Activated CD8-positive, alpha-beta T cell treated with anti-CD3 and anti-CD28 coated beads, Interleukin-2, amount 10 ng/mL, durations not matched to agents 7 days and 5 days (primary cell): Measurements from ENCODE around the gene SRP14. TPM values are rescaled to one million over a fixed set of nuclear protein-coding genes. Genes with fewer than 3 reads are reported as not detected.
"Not testable (repeated sequence)": the region's sequence is repeated elsewhere in the genome, so short reads cannot be mapped to it uniquely, and the experiment has no call there.

ENCODE experiments used
- ATAC-seq: fragments of 150-1000 bp; cut with Tn5 transposase; one replicate; pipeline ENCODE4 v1.10.0; 2021; ENCODE audit warnings: moderate library complexity
- CTCF ChIA-PET: fragments of 350-600 bp; sonication (Branson Sonifier 250); formaldehyde crosslinking; loops from one replicate; lab custom pipeline; 2021; ENCODE audit warnings: antibody characterized with exemption; lab: Charles Lee
- POLR2A ChIA-PET: fragments of 350-600 bp; sonication (Branson Sonifier 250); formaldehyde crosslinking; loops from one replicate; lab custom pipeline; 2021; ENCODE audit warnings: antibody characterized with exemption; lab: Charles Lee
- DNase-seq: peaks from one replicate; pipeline ENCODE4 v3.0.0-alpha.2; 2020
- H3K27ac Mint-ChIP-seq: one replicate; pipeline ENCODE4 v1.8.0; 2021; ENCODE audit warnings: mild to moderate bottlenecking, mixed read lengths
- H3K27me3 Mint-ChIP-seq: one replicate; pipeline ENCODE4 v1.8.0; 2021; ENCODE audit warnings: low read depth, mixed read lengths
- H3K36me3 Mint-ChIP-seq: one replicate; pipeline ENCODE4 v1.8.0; 2021; ENCODE audit warnings: low read depth, mixed read lengths
- H3K4me1 Mint-ChIP-seq: one replicate; pipeline ENCODE4 v1.8.0; 2021; ENCODE audit warnings: low read depth, mixed read lengths
- H3K4me3 Mint-ChIP-seq: one replicate; pipeline ENCODE4 v1.8.0; 2021; ENCODE audit warnings: mild to moderate bottlenecking, mixed read lengths
- H3K9me3 Mint-ChIP-seq: one replicate; pipeline ENCODE4 v1.8.0; 2022; ENCODE audit warnings: mixed read lengths; ENCODE audit not compliant: insufficient read depth
- total RNA-seq, 2 experiments: library from RNA; stranded (reverse); gene quantifications; one replicate each; pipeline ENCODE4 v1.2.3, GENCODE V29; 2021

SRP14 gene
- total RNA-seq, 2 experiments from 2014 or later: 178 to 182 TPM

- Mint-ChIP-seq H3K27ac (no peak overlapping the region), H3K9me3 (no peaks in the 10 kb centered on the region), H3K36me3 (no peaks in the 10 kb centered on the region), H3K27me3 (peaks cover 32% of the 10 kb centered on the region), H3K4me3 (no peak overlapping the region), H3K4me1 (peaks cover 35% of the 10 kb centered on the region)
- DNase-seq (no peak), ATAC-seq (no peak)
- CTCF ChIA-PET: interaction anchor here (0.7 to 4.8 kb wide), 7 partner anchors 11 to 45 kb away, joined by 3 to 20 read pairs (median 5); no protein-coding TSS in a partner anchor
- POLR2A ChIA-PET: interaction anchor here (1.0 kb wide), 1 partner anchor 20 kb away, joined by 4 read pairs; no protein-coding TSS in a partner anchor
Measured at GRCh38 chr15:40079456-40079855, 40.5 kb upstream of the SRP14 start.

DNA sequence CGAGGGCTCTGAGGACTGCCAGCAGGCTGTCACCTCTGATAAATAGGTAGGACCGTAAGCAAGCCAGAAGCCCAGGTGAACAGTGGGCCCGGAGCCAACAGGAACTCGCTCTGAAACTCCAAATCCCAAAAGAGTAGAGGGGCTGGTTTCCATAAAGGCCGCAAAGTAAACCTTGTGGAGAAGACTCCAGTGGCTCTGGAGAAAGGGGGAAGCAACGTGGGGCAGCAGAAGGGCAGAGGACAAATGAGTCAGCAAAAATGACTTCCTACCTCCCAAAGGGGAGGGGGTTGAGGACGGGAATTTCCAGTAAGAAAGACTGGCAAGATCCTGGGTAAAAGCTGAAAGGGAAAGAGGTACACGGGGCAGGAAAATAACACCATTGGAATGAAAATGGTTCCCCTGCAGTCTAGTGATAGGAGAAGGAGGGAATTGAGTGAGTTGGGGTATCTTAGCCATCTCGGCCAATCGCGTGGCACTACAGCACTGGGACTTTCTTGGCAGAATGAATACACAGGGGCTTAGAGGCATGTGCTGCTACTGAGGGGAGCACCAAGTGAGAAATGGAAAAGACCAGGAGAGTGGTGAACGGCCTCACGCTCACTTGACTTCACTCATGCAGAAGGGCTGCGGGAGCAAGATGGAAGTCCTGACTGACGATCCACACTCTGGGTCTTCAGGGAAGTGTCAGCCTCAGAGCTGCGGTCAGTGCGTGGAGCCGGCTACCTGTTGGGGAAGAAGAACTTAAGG lies 36.5 kb upstream of the SRP14 start:
- H3K27ac Mint-ChIP-seq: no peak overlapping the region
- ChIA-PET CTCF (interaction anchor here (4.8 kb wide), 1 partner anchor 29 kb away, joined by 20 read pairs; no protein-coding TSS in a partner anchor), POLR2A (no interaction called here)
- no peak for DNase-seq
- H3K27me3 Mint-ChIP-seq: peaks cover 10% of the 10 kb centered on the region
- H3K9me3 Mint-ChIP-seq: no peaks in the 10 kb centered on the region
- no peaks in the 10 kb centered on the region for H3K36me3 Mint-ChIP-seq
- H3K4me3 Mint-ChIP-seq: no peak overlapping the region
- H3K4me1 Mint-ChIP-seq: peaks cover 20% of the 10 kb centered on the region
- ATAC-seq: no peak

DNA sequence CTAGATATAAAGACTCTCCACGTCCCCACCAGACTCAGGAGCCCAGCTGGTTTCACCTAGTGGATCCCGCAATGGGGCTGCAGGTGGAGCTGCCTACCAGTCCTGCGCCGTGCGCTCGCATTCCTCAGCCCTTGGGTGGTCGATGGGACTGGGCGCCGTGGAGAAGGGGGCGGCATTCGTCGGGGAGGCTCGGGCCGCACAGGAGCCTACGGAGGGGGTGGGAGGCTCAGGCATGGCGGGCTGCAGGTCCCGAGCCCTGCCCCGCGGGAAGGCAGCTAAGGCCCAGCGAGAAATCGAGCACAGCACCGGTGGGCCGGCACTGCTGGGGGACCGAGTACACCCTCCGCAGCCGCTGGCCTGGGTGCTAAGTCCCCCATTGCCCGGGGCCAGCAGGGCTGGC lies 35.7 kb upstream of the SRP14 start:
- not testable (repeated sequence) for H3K27ac Mint-ChIP-seq, H3K27me3 Mint-ChIP-seq, ATAC-seq, DNase-seq, H3K4me3 Mint-ChIP-seq, H3K9me3 Mint-ChIP-seq, H3K36me3 Mint-ChIP-seq
- CTCF ChIA-PET: interaction anchor here (1.4 to 1.5 kb wide), 3 partner anchors 23 to 32 kb away, joined by 5 to 13 read pairs (median 10); no protein-coding TSS in a partner anchor
- POLR2A ChIA-PET: interaction anchor here (1.3 kb wide), 1 partner anchor 33 kb away, joined by 6 read pairs; no protein-coding TSS in a partner anchor
- peaks cover 20% of the 10 kb centered on the region for H3K4me1 Mint-ChIP-seq

DNA sequence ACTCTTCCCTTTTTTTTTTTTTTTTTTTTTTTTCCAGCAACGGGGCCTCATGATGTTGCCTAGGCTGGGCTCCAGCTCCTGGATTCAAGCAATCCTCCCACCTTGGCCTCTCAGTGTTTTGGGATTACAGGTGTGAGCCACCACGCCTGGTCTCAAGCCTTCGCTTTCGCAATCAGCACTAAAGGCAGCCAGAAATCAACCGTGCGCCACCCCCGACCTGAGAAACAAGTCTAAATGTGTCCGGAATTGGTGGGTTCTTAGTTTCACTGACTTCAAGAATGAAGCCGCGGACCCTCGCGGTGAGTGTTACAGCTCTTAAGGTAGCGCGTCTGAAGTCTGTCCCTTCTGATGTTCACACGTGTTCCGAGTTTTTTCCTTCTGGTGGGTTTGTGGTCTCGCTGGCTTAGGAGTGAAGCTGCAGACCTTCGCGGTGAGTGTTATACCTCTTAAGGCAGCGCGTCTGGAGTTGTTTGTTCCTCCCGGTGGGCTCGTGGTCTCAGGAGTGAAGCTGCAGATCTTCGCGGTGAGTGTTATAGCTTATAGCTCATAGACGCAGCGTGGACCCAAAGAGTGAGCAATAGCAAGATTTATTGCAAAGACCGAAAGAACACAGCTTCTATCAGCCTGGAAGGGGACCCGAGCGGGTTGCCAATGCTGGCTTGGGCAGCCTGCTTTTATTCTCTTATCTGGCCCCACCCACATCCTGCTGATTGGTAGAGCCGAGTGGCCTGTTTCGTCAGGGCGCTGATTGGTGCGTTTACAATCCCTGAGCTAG lies 34.9 kb upstream of the SRP14 start:
- H3K27me3 Mint-ChIP-seq, DNase-seq, H3K9me3 Mint-ChIP-seq, H3K36me3 Mint-ChIP-seq: not testable (repeated sequence)
- peak; percentile 44 for ATAC-seq
- POLR2A ChIA-PET: interaction anchor here (1.3 to 1.5 kb wide), 2 partner anchors 31 to 33 kb away, joined by 5 to 6 read pairs; no protein-coding TSS in a partner anchor
- Mint-ChIP-seq H3K4me3 (peak overlapping the region; percentile 26), H3K4me1 (peaks cover 22% of the 10 kb centered on the region), H3K27ac (peak overlapping the region; percentile 57)
- CTCF ChIA-PET: interaction anchor here (0.7 to 1.5 kb wide), 4 partner anchors 24 to 33 kb away, joined by 3 to 13 read pairs (median 8); no protein-coding TSS in a partner anchor

GRCh38 chr15:40072216-40072990 lies 33.4 kb upstream of the SRP14 start:
- Mint-ChIP-seq H3K4me1 (peaks cover 22% of the 10 kb centered on the region), H3K27me3 (peaks cover 3% of the 10 kb centered on the region), H3K27ac (no peak overlapping the region), H3K9me3 (no peaks in the 10 kb centered on the region), H3K4me3 (no peak overlapping the region), H3K36me3 (no peaks in the 10 kb centered on the region)
- ChIA-PET CTCF (no interaction called here), POLR2A (interaction anchor here (1.5 kb wide), 1 partner anchor 32 kb away, joined by 5 read pairs; no protein-coding TSS in a partner anchor)
- DNase-seq (no peak), ATAC-seq (no peak)

GRCh38 chr15:40070608-40071218 lies 31.7 kb upstream of the SRP14 start:
- Mint-ChIP-seq H3K27ac (no peak overlapping the region), H3K4me3 (no peak overlapping the region), H3K4me1 (peaks cover 22% of the 10 kb centered on the region), H3K36me3 (no peaks in the 10 kb centered on the region), H3K27me3 (peaks cover 2% of the 10 kb centered on the region), H3K9me3 (no peaks in the 10 kb centered on the region)
- POLR2A ChIA-PET: no interaction called here
- CTCF ChIA-PET: interaction anchor here (1.3 to 1.6 kb wide), 3 partner anchors 23 to 36 kb away, joined by 3 to 9 read pairs (median 5); no protein-coding TSS in a partner anchor
- ATAC-seq: no peak
- DNase-seq: no peak

GRCh38 chr15:40070166-40070557 lies 31.2 kb upstream of the SRP14 start:
- ATAC-seq: no peak
- POLR2A ChIA-PET: no interaction called here
- CTCF ChIA-PET: interaction anchor here (1.3 to 1.6 kb wide), 3 partner anchors 24 to 37 kb away, joined by 3 to 9 read pairs (median 5); no protein-coding TSS in a partner anchor
- Mint-ChIP-seq H3K4me3 (no peak overlapping the region), H3K27me3 (no peaks in the 10 kb centered on the region), H3K4me1 (peaks cover 19% of the 10 kb centered on the region), H3K27ac (no peak overlapping the region), H3K36me3 (no peaks in the 10 kb centered on the region), H3K9me3 (no peaks in the 10 kb centered on the region)
- no peak for DNase-seq

DNA sequence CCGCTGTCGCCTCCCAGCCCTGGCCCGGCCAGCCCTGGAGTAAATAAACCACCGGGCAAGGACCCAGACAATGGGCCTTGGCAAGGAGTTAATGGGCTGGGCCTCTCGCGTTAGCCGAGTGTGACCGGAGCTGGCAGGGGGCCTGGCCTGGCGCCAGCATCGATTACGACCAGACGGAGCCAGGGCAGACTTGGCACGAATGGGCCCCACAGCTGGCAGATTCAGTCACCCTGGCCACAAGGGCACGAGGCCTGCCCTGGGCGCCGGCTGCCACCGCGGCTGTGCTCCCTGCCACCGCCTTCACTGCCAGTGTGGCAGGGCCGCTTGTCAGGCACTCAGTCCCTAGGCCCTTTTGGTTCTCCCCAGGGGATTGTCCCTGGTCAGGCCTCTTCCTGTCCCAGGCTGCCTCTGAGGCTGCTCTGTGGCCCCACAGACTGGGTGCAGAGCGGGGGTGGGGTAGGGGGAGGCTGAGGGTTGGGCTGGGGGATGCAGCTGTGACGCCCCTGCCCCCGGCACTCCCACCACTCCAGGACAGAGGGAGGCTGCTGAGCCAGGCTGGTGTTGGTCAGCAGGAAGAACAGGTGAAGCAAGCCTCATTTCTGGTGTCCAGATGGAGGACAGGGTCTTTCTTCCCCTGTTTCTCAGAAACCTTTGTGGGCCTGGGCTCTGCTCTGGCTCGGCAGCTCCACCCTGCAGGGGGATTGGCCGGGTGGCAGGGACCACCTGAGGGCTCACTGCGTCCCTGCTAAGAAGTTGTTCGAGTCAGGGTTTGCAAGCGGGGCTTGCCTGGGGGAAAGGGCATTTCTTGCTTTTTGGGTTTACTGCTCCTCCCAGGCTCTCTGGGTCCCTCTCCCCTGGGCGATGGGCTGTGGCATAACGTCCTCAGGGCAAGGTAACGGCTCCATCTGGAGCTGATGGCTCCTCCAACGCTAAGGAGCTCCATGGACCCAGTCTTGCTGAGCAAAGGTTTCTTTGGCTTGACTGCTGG lies 30.5 kb upstream of the SRP14 start:
- no peak overlapping the region for H3K4me3 Mint-ChIP-seq
- H3K27me3 Mint-ChIP-seq: no peaks in the 10 kb centered on the region
- peaks cover 4% of the 10 kb centered on the region for H3K36me3 Mint-ChIP-seq
- no peak overlapping the region for H3K27ac Mint-ChIP-seq
- ChIA-PET POLR2A (no interaction called here), CTCF (interaction anchor here (1.3 to 1.6 kb wide), 3 partner anchors 24 to 38 kb away, joined by 3 to 9 read pairs (median 5); no protein-coding TSS in a partner anchor)
- no peak for DNase-seq
- H3K4me1 Mint-ChIP-seq: peaks cover 26% of the 10 kb centered on the region
- no peaks in the 10 kb centered on the region for H3K9me3 Mint-ChIP-seq
- ATAC-seq: no peak

GRCh38 chr15:40067921-40068624 lies 29.1 kb upstream of the SRP14 start:
- no peak overlapping the region for H3K27ac Mint-ChIP-seq
- POLR2A ChIA-PET: no interaction called here
- CTCF ChIA-PET: interaction anchor here (1.5 kb wide), 1 partner anchor 23 kb away, joined by 3 read pairs; no protein-coding TSS in a partner anchor

More at GRCh38 chr15:40067921-40068624, 29.1 kb upstream of the SRP14 start:
- ATAC-seq (no peak), DNase-seq (no peak)
- Mint-ChIP-seq H3K36me3 (peaks cover 4% of the 10 kb centered on the region), H3K9me3 (no peaks in the 10 kb centered on the region), H3K4me1 (peaks cover 22% of the 10 kb centered on the region), H3K4me3 (no peak overlapping the region), H3K27me3 (no peaks in the 10 kb centered on the region)
